ENCODE measurements around the gene KRT78.

Gene KRT78

DNA sequence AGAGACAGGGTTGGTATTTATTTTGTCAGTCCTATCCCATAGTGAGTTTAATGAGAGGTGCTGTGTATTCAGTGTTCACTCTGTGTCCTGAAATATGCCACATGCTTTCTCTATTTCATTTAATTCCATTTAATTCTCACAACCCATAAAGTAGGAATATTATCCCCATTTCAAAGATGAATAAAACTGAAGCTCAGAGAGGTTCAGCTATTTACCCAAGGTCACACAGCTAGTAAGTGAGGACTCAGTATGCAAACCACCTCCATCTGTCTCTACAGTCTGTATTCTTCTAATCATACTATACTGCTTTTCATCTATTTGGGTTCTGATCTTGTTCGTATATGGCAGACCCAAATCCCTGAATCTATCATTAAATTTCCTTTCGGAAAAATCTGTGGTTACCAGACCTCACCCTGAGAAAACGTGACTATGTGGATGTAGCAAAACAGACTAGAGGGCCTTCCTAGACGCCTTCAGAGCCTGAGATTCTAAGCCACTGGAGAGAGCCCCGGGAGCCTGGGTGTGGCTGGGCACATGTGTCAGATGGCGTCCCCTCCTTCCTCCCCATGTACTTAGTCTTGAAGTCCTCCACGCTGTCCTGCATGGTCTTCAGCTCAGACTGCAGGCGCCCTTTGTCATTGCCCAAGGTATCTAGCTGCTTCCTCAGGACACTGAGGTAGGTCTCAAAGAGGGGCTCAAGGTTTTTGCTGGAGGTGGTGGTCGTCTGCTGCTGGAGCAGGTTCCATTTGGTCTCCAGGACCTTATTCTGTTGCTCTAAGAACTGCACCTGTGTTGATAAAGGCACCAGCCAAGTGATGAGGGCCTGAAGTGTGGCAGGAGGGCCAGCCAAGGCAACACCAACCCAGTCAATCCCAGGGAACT is 37.4 kb downstream of the KRT78 start:
- no peak for DNase-seq

DNA sequence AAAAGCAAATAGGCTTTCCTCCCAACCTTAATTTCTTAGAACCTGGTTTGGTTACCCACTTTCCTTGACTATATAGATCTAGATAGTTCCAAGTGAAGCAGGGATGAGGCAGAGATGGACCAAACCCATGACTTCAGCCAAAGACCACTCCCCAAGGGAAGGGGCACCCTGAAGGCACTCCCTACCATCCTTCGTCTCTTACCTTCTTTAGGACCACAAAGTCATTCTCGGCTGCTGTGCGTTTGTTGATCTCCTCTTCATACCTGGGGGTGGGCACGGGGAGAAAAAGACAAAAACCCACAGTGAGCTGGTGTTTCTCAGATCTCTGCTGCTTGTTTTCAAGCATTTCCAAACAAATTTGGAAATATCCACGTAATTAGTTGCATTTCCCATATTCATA is 38.2 kb downstream of the KRT78 start:
- DNase-seq = no peak

DNA sequence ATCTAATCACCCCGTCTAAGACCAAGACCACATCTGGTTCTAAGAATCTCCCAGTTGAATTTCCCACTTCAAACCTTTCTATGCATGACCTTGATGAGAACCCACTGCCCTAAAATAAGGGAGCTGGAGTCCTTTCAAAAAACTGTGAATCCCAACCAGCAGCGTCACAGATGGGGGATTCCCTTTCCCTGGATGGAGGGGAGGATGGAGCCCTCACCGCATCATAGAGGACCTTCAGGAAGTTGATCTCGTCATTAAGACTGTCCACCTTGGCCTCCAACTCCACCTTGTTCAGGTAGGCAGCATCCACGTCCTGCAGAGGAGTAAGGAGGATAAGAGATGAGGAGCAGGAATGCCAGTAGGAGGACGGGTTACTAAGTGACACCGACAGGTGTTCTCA is 39.6 kb downstream of the KRT78 start:
- DNase-seq = no peak

DNA sequence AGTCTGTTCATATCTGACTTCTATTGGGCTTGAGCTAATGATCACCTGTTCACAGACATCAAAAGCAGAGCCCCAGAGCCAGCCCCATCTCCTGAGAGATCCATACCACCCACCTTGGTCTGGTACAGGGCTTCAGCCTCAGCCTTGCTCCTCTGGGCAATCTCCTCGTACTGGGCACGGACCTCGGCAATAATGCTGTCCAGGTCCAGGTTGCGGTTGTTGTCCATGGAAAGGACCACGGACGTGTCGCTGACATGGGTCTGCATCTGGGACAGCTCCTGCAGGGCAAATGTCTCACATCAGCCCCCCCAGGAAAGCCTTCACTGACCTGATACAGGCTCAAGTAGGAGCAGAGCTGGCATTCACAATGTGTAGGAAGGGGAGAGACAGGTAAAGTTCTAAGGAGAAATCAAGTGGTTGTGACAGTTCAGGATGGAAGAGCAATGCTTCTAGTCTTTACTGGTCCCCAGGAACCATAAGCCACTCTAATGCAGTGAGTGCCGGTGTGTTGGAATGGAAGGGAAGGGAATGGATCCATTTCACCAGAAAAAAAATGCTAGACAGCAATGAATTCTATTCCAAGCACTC is 40.1 kb downstream of the KRT78 start:
- no peak for DNase-seq

DNA sequence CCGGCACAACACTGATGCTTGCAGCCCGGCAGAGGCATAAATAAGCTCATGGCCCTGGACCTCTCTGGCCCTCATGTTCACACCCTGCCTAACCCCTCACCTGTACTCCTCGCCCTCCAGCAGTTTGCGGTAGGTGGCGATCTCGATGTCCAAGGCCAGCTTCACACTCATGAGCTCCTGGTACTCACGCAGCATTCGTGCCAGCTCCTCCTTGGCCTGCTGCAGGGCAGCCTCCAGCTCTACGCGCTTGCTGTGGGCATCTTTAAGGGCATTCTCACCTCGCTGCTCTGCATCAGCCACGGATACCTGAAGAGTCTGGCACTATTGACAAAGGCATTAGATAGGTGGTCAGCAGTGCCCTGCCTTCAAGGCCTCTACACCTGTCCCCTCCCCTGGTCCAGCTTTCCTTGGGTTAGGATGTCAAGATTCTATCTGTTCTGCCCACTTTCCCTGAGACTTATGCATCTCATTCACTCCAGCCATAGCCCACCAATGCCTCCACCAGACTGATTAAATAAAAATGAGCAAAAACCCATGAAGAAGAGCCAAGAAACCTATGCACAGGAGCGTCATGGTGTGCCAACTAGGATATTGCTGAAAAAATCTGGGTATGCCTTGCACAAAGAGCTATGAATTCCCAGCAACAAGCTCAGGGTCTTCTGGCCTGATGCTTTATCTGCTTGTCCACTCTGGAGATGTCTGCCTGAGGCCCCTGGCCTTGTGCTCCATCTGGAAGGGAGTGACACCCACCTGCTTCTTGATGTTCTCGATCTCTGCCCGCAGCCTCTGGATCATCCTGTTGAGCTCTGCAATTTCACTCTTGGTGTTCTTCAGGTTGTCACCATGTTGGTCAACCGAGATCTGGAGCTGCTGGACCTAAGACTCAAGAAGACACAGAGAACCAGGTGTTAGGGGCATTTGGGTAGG is 41.0 kb downstream of the KRT78 start:
- DNase-seq = no peak

DNA sequence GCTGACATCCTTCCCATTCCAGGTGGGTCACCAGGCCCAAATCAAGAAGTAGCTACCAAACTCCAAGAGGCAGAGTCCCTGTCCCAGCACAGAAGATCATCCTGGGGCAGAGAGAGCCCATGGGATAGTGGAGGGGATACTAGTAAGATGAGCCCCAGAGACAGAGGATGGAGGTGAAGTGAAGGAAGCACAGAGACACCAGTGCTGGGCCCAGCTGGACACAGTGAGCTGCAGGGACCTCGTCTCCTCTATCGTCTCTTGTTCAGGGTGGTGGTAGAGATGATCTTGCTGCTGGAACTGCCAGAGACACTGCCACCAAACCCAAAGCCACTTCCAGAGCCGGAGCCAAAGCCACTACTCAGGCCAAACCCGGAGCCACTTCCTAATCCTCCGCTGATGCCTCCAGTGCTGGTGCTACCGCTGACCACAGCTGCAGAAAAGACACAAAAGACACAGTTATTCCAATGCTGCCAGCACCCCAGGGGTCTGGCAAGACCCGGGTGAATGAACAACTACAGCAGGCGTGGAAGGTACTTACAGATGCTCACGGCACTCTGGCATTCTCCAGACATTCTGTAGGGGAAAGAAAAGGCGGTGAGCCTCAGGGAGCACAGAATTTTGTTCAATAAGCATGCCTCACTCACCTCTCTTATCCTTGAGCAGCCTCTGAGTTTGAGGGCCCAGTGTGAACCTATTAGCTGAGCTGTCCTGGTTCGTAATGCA is 41.8 kb downstream of the KRT78 start:
- DNase-seq = no peak

DNA sequence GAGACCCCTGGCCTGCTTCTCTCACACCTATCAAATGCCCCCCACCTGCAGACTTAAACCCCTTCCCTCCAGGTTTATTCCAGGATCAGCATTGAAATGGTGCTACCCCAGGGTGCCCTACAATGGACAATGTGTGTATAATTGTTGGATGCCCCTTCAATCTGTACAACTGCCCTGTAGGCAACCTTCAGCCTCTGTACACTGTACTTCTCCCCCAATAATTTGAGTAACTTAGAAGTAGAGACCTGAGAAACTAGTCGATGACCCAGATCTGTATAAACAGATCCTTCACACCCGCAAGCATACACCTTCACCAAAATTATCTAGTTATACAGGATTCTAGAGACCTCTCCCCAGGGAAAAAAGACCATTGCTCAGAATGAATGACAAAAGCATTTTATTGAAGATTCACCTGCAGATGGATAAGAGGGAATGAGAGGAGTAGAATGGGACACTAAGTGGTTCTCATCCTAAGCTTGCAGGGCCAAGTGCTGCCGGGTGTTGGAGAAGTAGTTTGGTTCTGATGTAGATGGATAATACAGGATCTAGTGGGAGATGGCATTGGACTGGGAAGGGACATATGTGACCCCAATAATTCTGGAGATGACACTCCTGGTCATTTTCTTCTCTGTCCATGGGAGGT is 42.5 kb downstream of the KRT78 start:
- DNase-seq = no peak

DNA sequence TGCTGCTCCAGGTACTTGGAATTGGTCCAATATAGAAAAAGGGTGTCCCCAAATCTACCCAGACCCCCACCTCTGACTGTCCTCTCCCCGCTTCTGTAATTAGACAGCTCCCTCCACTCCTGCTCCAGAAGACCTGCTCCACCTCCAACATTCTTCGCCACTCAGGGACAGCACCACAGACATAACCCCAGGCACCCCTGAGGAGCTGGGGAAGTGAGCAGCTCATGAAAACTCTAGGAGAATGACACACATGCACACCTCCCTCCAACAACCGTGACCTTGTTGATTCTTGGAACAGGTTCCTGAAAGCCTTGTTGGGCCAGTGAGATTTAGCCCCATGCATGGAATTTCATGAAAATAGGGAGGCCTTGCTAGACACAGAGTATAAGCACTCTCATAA is 43.1 kb downstream of the KRT78 start:
- no peak for DNase-seq

DNA sequence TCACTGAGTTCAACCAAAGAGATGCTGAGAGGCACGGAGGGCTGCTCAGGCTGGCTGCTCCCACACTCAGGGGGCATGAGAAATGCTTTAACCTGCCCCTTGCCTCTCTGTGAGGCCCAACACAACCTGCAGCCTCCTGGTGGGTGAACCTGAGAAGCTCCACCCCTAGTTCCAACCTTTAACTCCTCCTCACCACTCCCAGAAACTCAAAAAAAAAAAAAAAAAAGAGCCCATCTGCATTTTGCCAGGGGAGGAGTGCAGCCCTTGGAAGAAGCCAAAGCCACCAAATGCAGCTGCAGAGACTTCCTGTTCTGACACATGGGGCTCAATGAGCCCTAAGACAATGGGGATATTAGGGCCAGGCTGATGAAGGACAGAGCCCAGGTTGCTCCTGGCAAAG is 43.8 kb downstream of the KRT78 start:
- DNase-seq = no peak

DNA sequence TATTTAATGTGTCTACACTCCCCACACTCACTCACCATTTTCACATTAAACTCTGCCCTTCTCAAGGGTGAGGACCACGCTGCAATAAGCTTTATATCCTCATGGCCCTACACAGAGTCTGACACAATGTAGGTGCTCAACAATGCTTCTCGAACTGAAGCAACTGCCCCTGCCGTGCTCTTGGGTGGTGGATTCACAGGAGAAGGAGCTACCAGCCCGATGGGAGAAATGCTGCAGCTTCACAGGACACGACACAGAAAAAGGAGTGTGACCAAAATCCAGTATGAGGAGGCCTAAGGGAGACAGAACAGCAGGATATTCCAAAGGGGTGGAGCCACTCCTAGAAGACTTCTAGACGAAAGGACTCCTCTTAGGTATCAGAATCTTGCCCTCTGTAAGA is 46.4 kb downstream of the KRT78 start:
- DNase-seq = no peak

DNA sequence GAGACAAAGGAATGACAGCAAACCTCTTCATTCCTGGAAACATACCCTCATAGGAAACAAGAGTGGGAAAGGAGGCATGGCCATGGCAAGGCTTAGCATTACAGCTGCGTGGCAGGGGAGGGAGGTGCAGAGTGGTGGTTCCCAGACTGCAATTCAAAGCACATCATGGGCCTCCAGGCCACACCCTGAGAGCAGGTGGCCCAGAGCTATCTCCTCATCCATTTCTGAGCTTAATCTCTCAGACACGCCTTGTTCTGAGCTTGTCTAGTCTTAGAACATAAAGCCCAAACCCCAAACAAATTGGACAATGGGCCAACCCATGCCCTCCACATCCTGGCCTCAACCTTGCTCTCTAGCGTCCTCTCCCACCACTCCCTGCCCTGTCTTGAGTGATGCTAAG is 47.0 kb downstream of the KRT78 start:
- DNase-seq = no peak

DNA sequence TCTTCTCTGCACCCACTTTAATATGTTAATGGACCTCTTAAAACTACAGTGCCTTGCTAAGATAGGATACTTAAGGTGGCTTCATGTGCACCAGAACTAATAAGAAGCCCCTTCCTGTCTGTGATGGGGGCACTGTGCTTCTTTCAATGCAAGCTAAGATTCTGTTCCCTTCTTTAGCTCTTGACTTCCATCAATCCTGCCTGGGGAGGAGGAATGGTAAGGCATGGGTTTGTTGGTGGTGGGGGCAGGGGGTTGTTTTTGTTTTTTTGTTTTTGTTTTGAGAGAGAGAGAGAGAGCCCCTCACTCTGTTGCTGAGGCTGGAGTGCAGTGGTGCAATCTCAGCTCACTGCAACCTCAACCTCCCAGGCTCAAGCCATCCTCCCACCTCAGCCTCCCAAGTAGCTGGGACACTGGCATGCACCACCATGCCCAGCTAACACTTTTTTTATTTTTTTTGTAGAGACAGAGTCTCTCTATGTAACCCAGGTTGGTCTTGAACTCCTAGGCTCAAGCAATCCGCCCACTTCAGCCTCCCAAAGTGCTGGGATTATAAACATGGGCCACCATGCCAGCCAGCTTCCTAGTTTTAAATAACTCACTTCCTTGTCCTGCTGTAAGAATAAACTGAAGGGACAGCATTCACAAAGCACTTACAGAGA is 48.4 kb downstream of the KRT78 start:
- no peak for DNase-seq

DNA sequence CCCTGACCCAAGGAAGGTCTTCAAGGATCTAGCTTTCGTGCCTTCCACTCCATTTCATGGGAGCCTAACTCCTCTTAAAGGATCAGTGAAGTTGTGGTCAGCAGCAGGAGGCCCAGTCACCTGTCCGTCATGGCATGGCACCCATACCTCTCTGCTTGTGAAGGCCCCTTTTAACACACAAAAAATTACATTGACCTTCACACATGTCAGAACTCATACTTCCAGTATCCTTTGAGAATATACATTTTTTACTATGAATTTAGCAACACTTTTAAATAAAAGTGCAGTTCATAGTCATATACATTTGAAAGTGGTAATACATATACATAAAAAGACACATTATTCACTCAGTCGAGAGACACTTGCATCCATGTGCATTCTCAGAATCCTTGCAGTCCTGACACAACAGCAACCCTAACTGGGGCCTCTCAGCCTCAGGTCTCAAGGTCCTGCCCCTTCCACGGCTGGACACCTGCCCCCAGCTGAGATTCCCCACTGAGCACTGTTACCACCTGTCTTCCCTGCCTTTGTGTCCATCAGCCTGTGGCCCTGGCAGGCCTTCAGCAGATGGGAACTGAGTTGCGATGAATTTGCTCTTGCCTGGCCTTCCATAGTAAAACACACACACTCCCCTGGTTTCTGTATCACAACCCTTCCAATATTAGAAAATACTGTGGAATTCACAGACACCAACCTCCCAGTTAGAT is 49.1 kb downstream of the KRT78 start:
- DNase-seq = no peak

DNA sequence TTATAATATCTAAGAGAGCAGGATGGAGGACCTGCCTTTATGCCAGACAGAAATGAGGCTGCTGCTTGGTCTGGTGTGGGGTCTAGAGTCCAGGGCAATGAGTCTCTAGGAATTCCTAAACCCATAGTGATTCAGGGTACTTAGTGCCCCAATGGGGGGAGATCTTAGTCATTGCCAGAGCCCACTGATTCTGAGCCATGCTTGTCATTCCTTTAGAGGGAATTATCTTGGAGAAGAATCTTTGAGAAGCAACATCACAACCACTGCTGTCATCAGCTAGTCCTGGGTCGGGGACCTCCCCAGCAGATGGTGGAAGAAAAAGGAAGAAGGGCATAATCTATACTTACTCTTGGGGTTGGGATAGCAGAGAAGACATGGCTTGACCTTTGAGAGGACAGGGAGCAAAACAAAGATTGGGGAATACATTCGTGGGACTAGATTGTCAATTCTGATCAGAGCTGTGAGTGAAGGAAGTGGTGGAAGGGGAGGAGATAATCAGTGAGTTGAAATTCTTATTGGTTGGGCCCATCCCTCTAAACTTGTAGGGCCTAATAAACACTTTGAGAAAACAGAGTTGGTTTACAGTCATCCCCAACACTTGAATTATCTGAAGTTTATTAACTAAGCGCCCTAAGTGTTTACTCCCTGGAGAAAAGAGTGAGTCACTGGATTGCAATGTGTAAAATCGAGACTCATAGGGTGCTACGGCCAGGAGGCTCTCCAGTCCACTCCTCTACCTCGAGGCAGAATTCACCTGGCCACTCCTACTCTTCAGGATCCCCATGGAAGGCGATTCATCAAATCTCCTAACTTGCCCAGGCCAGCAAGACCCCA is 49.9 kb downstream of the KRT78 start:
- no peak for DNase-seq

DNA sequence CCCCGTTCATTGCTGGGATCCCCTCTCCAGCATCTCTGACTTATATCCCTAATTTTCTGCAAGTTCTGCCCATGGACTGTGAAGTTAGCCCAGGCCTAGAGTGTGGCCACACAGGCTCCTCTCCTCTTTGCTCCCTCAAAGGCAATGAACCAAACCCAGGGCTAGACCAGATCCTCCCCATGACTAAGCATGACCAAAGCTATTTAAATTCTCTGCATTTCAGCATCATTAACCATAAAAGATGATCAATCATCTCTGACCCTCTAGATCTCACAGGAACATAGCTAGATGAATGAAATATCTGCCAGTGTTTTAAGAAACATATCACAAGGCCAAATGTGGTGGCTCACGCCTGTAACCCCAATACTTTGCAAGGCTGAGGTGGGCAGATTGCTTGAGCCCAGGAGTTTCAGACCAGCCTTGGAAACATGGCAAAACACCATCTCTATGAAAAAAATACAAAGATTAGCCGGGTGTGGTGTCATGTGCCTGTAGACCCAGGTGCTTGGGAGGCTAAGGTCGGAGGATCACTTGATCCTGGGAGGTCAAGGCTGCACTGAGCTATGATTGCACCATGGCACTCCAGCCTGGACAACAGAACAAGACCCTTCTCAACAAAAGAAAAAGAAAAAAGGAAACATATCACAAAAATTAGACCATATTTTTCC is 50.7 kb downstream of the KRT78 start:
- DNase-seq = no peak

DNA sequence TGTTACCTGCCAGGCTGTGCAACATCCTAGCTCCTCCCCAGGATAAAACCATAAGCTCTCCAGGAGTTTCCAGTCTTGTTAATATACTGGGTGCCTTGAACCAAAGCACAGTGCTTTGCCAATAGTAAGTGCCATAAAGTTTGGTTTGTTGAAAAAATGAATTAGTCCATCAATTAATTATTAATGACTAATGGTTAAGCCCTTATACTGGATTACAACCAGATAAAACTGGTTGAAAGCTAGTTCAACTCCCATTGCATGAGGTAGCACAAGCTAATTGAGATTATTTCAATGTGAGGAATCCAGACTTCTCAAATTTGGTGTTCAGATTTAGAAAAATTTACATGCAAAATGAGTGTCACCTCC is 51.3 kb downstream of the KRT78 start:
- DNase-seq = no peak

DNA sequence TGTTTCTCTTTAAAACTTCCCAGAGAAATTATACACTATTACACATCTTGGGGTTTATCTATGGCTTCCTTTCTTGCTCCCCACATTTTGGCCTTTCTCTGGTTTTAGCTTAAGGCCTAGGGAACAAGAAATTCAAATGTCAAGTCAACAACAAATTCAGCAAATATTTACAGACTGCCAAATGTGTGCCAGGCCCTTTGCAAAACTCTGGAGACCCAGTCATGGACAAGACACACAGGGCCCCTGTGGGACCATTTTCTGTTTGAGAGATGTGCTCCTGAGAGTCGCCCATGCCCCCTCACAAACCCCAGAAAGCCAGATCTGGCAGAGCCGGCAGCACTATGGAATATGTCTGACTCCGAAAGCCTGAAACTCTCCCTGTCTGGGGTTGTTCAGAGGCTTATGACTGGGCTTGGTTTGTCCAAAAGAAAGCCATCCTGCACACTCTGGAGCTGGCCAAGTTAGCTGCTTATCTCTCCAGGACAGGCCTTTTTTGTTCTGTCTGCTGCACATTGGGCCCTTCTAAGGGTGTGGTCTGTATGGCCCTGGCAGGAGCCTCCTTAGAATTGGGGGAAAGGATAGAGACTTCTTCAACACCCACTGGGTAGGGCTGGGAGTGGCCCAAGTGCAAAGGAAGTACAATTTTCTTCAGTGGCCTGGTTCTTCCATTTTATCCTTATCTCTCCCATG is 51.8 kb downstream of the KRT78 start:
- DNase-seq = no peak

DNA sequence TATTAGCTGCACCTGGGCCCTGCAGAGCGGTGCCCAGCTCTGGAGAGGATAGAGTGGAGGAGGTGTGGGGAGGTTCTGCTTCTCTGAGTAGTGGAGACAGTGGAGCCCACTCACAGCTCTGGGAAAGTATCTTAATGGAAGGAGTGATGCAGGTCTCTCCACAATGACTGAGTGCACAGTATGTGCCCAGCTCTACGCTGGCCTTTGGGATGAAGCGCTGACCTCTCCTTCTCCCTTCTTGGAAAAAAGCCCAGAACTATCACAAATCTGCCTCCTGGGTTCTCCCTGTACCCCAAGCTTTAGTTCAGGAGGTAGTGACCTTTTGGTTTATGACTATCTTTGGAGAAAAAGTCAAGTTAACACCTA is 52.4 kb downstream of the KRT78 start:
- no peak for DNase-seq
